ENCODE data around the gene DLG2. TPM values are rescaled to one million over a fixed set of nuclear protein-coding genes. Genes with fewer than 3 reads are reported as not detected.

DLG2 gene
- total and polyA plus RNA-seq, 7 donors = 0.60 to 25.8 (median 9.7) TPM; not detected in 1

DNA sequence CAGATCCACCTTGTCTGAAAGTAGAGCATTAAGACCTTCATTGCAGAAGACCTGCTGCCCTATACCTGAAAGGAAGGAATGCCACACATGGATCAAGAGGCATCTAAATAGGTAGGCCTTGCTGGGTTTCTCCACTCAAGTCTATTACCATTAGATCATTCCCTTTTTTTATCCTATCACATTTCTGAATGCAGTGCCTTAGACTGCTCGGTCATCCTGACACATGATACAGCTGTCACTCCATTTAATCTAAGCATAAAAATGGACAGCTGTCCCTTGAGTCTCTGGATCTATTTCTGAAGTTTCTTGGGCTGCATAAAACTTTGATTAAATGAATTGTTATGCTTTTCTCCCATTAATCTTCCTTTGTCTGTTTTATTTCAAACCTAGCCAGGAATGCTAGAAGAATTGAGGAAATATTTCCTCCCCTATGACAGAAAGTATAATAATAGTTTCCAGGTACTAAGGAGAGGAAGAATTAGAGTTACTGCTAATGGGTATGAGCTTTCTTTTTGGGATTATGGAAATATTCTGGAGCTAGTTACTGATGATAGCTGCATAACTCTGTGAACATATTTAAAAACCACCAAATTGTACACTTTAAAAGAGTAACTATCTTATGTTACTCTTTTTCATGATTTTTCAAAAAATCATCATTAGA, 88.0 kb downstream of the DLG2 start:
- Histone ChIP-seq H3K4me1 (no peaks in the 10 kb centered on the region), H3K36me3 (peaks cover 0 to 12% (median 0%) of the 10 kb centered on the region in 4 donors), H3K27me3 (no peaks in the 10 kb centered on the region), H3K27ac (no peak overlapping the region), H3K9me3 (peaks cover 0 to 6% (median 0%) of the 10 kb centered on the region in 4 donors), H3K4me3 (no peak overlapping the region)
- no peak for DNase-seq
- TF ChIP-seq POLR2AphosphoS5 (IDR thresholded peaks at IDR 0.05) = no peak
- TF ChIP-seq, protein P1, sequence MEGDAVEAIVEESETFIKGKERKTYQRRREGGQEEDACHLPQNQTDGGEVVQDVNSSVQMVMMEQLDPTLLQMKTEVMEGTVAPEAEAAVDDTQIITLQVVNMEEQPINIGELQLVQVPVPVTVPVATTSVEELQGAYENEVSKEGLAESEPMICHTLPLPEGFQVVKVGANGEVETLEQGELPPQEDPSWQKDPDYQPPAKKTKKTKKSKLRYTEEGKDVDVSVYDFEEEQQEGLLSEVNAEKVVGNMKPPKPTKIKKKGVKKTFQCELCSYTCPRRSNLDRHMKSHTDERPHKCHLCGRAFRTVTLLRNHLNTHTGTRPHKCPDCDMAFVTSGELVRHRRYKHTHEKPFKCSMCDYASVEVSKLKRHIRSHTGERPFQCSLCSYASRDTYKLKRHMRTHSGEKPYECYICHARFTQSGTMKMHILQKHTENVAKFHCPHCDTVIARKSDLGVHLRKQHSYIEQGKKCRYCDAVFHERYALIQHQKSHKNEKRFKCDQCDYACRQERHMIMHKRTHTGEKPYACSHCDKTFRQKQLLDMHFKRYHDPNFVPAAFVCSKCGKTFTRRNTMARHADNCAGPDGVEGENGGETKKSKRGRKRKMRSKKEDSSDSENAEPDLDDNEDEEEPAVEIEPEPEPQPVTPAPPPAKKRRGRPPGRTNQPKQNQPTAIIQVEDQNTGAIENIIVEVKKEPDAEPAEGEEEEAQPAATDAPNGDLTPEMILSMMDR (IDR thresholded peaks at IDR 0.05) = no peak
- no peak for TF ChIP-seq POLR2A (IDR thresholded peaks at IDR 0.05)
- no peak for TF ChIP-seq EP300 (IDR thresholded peaks at IDR 0.05)
- 84 to 86% methylated on average over 1 of the region's 1 CpG for WGBS, 2 donors
- intact Hi-C loops (cut with DNase I) = no loop called here

GRCh38 chr11:85536438-85536837, 90.7 kb downstream of the DLG2 start:
- no peak for DNase-seq
- H3K36me3 ChIP-seq = peaks cover 0 to 12% (median 0%) of the 10 kb centered on the region in 4 donors
- TF ChIP-seq POLR2AphosphoS5 (IDR thresholded peaks at IDR 0.05) = no peak
- no peak for TF ChIP-seq POLR2A (IDR thresholded peaks at IDR 0.05)
- TF ChIP-seq EP300 (IDR thresholded peaks at IDR 0.05) = no peak
- TF ChIP-seq, protein P1 (IDR thresholded peaks at IDR 0.05) = no peak
- no peaks in the 10 kb centered on the region for H3K27me3 ChIP-seq
- H3K4me3 ChIP-seq = no peak overlapping the region
- no peak overlapping the region for H3K27ac ChIP-seq
- no peaks in the 10 kb centered on the region for H3K4me1 ChIP-seq
- peaks cover 0 to 6% (median 0%) of the 10 kb centered on the region in 4 donors for H3K9me3 ChIP-seq
- WGBS, 2 donors = 89 to 93% methylated on average over 15 of the region's 15 CpGs
- intact Hi-C loops (cut with DNase I) = no loop called here

DNA sequence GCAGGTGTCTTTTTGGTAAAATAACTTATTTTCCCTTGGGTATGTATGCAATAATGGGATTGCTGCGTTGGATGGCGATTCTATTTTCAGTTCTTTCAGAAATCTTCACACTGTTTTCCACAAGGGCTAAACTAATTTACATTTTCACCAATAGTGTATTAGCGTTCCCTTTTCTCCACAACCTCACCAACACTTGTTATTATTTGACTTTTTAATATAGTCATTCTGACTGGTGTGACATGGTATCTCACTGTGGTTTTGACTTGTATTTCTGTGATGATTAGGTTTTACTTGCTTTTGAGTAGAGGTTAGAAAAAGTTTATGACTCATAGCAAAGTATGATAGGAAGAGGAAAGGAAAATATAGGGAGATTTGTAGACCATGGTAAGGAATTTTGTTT, 92.3 kb downstream of the DLG2 start:
- intact Hi-C loops (cut with DNase I) = no loop called here
- H3K36me3 ChIP-seq = peaks cover 0 to 12% (median 0%) of the 10 kb centered on the region in 4 donors
- H3K9me3 ChIP-seq = peaks cover 0 to 6% (median 0%) of the 10 kb centered on the region in 4 donors
- no peaks in the 10 kb centered on the region for H3K4me1 ChIP-seq
- H3K27me3 ChIP-seq = no peaks in the 10 kb centered on the region
- no peak for TF ChIP-seq POLR2A (IDR thresholded peaks at IDR 0.05)
- no peak for TF ChIP-seq POLR2AphosphoS5 (IDR thresholded peaks at IDR 0.05)
- TF ChIP-seq, protein P1 (IDR thresholded peaks at IDR 0.05) = no peak
- TF ChIP-seq EP300 (IDR thresholded peaks at IDR 0.05) = no peak
- H3K4me3 ChIP-seq = no peak overlapping the region
- 90 to 95% methylated on average over 3 of the region's 3 CpGs for WGBS, 2 donors
- DNase-seq = no peak
- H3K27ac ChIP-seq = no peak overlapping the region

- Histone ChIP-seq H3K27ac (no peak overlapping the region), H3K36me3 (peaks cover 0 to 8% (median 0%) of the 10 kb centered on the region in 4 donors), H3K4me3 (no peak overlapping the region), H3K27me3 (no peaks in the 10 kb centered on the region), H3K9me3 (peaks cover 0 to 6% (median 0%) of the 10 kb centered on the region in 4 donors), H3K4me1 (no peaks in the 10 kb centered on the region)
- no peak for TF ChIP-seq POLR2A (IDR thresholded peaks at IDR 0.05)
- TF ChIP-seq, protein P1 (IDR thresholded peaks at IDR 0.05) = no peak
- TF ChIP-seq POLR2AphosphoS5 (IDR thresholded peaks at IDR 0.05) = no peak
- TF ChIP-seq EP300 (IDR thresholded peaks at IDR 0.05) = no peak
- intact Hi-C loops (cut with DNase I) = no loop called here
- WGBS, 2 donors = 63 to 67% methylated on average over 5 of the region's 5 CpGs
- no peak for DNase-seq
Observed at GRCh38 chr11:85531191-85531897, 95.8 kb downstream of the DLG2 start.

All from sigmoid colon (tissue), 7 donors.